Neural progenitor cell (in vitro differentiated cells): ENCODE data around the gene SPTBN4. TPM values are rescaled to one million over a fixed set of nuclear protein-coding genes. Genes with fewer than 3 reads are reported as not detected.
A peak's percentile ranks its signal among the peaks of the same experiment; 100 is the strongest.

ENCODE experiments used
- DNase-seq: peaks from one replicate; pipeline ENCODE4 v3.0.0-alpha.2; 2016; ENCODE audit warnings: low spot score
- H2AFZ ChIP-seq: fragments of 200-600 bp; sonication (generic); replicated peaks from 2 replicates; pipeline ENCODE4 v1.6.1; 2016; ENCODE audit warnings: antibody characterized with exemption
- H3F3A ChIP-seq: fragments of 200-600 bp; sonication (generic); 2 replicates; pipeline ENCODE4 v1.6.1; 2016; ENCODE audit warnings: antibody characterized with exemption, low read depth
- H3K27ac ChIP-seq: fragments of 200-600 bp; sonication (generic); 2 replicates; pipeline ENCODE4 v1.5.1; 2016; ENCODE audit warnings: mild to moderate bottlenecking
- H3K27me3 ChIP-seq: fragments of 200-600 bp; sonication (generic); 2 replicates; pipeline ENCODE4 v1.6.1; 2016; ENCODE audit warnings: mild to moderate bottlenecking, moderate library complexity
- H3K36me3 ChIP-seq: fragments of 200-600 bp; sonication (generic); 2 replicates; pipeline ENCODE4 v1.5.1; 2016
- H3K4me1 ChIP-seq: fragments of 200-600 bp; sonication (generic); 2 replicates; pipeline ENCODE4 v1.6.1; 2016; ENCODE audit warnings: mixed run types
- H3K4me2 ChIP-seq: fragments of 200-600 bp; sonication (generic); 2 replicates; pipeline ENCODE4 v1.6.1; 2016
- H3K4me3 ChIP-seq: fragments of 200-600 bp; sonication (generic); 2 replicates; pipeline ENCODE4 v1.5.1; 2016
- H3K79me2 ChIP-seq: fragments of 200-600 bp; sonication (generic); 2 replicates; pipeline ENCODE4 v1.6.1; 2016; ENCODE audit warnings: low read depth
- H3K9ac ChIP-seq: fragments of 200-600 bp; sonication (generic); 2 replicates; pipeline ENCODE4 v1.6.1; 2016
- H3K9me3 ChIP-seq: fragments of 200-600 bp; sonication (generic); 2 replicates; pipeline ENCODE4 v1.5.1; 2016; ENCODE audit warnings: low read depth
- H4K20me1 ChIP-seq: fragments of 200-600 bp; sonication (generic); 2 replicates; pipeline ENCODE4 v1.6.1; 2016; ENCODE audit warnings: low read depth
- H3K27ac Mint-ChIP-seq: 3 replicates; pipeline ENCODE4 v1.8.0; 2021; ENCODE audit warnings: mixed read lengths
- H3K27me3 Mint-ChIP-seq: 2 replicates; pipeline ENCODE4 v1.8.0; 2022; ENCODE audit warnings: low read depth, mild to moderate bottlenecking, inconsistent platforms, moderate library complexity, mixed read lengths; ENCODE audit not compliant: insufficient read depth
- H3K36me3 Mint-ChIP-seq: 3 replicates; pipeline ENCODE4 v1.8.0; 2021; ENCODE audit warnings: mixed read lengths
- H3K4me1 Mint-ChIP-seq: 3 replicates; pipeline ENCODE4 v1.8.0; 2021; ENCODE audit warnings: mixed read lengths
- H3K4me3 Mint-ChIP-seq: 3 replicates; pipeline ENCODE4 v1.8.0; 2021; ENCODE audit warnings: mild to moderate bottlenecking, moderate library complexity, mixed read lengths
- H3K9me3 Mint-ChIP-seq: 3 replicates; pipeline ENCODE4 v1.8.0; 2020; ENCODE audit warnings: mixed read lengths
- EZH2 ChIP-seq: fragments of 200-600 bp; sonication (generic); IDR thresholded peaks from 2 replicates; pipeline ENCODE4 v1.6.1; 2017; ENCODE audit warnings: antibody characterized with exemption, mild to moderate bottlenecking, moderate library complexity
- EZH2phosphoT487 ChIP-seq: fragments of 200-600 bp; sonication (generic); IDR thresholded peaks from 2 replicates; pipeline ENCODE4 v1.6.1; 2017; ENCODE audit warnings: antibody characterized with exemption
- total RNA-seq: library from RNA; depleted of rRNA; stranded (reverse); fragments of >200 nt; gene quantifications from 2 replicates; pipeline ENCODE4 v1.2.3, GENCODE V29; 2015; ENCODE audit warnings: low replicate concordance
- TF ChIP-seq, protein P1 (sequence below): fragments of 200-600 bp; sonication (generic); IDR thresholded peaks from 2 replicates; pipeline ENCODE4 v1.5.1; 2017; ENCODE audit warnings: antibody characterized with exemption, mild to moderate bottlenecking

The SPTBN4 gene
- total RNA-seq, 1 donor from 2014 or later = 2.5 TPM

DNA sequence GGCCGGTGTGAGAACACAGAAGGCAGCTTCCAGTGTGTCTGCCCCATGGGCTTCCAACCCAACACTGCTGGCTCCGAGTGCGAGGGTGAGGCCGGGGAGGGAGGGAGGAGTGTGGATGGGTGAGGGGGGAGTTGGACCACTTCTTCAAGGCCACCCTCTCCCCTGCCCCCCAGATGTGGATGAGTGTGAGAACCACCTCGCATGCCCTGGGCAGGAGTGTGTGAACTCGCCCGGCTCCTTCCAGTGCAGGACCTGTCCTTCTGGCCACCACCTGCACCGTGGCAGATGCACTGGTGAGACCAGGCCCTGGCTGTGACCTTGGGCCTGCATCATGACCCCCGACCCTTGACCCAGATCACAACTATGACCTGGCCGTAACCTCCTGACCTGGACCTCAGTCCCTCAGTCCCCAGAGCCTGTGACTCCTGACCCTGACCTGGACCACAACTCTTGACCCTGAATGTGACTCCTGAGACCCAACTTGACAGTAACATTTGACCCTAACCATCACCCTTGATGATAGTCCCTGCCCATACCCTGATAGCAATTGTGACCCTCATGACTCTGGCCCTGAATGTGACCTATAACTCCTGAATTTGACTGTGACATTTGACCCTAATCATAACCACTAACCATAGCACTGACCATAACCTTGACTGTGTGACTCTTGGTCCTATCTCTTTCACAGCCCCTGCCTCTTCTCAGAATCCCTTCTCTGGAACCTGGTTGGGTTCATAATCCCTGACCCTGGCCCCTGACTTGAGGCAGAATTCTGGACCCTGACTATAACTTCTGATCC, 145.3 kb downstream of the SPTBN4 start:
- Mint-ChIP-seq H3K36me3 (peaks cover 30% of the 10 kb centered on the region), H3K4me3 (no peak overlapping the region), H3K9me3 (peaks cover 5% of the 10 kb centered on the region), H3K27me3 (peaks cover 37% of the 10 kb centered on the region), H3K4me1 (peaks cover 30% of the 10 kb centered on the region), H3K27ac (no peak overlapping the region)
- Histone ChIP-seq H4K20me1 (peaks cover 21% of the 10 kb centered on the region), H3K79me2 (no peaks in the 10 kb centered on the region), H3K27me3 (peaks cover 60% of the 10 kb centered on the region), H3K36me3 (peaks cover 5% of the 10 kb centered on the region), H3K4me1 (peaks cover 10% of the 10 kb centered on the region), H3K9me3 (no peaks in the 10 kb centered on the region), H3K4me2 (no peak overlapping the region), H3F3A (peaks cover 35% of the 10 kb centered on the region), H3K4me3 (no peak overlapping the region), H3K9ac (no peak overlapping the region), H3K27ac (no peak overlapping the region), H2AFZ (no peak overlapping the region)
- no peak for DNase-seq
- TF ChIP-seq EZH2phosphoT487 (no peak), EZH2 (no peak)
- TF ChIP-seq, protein P1, sequence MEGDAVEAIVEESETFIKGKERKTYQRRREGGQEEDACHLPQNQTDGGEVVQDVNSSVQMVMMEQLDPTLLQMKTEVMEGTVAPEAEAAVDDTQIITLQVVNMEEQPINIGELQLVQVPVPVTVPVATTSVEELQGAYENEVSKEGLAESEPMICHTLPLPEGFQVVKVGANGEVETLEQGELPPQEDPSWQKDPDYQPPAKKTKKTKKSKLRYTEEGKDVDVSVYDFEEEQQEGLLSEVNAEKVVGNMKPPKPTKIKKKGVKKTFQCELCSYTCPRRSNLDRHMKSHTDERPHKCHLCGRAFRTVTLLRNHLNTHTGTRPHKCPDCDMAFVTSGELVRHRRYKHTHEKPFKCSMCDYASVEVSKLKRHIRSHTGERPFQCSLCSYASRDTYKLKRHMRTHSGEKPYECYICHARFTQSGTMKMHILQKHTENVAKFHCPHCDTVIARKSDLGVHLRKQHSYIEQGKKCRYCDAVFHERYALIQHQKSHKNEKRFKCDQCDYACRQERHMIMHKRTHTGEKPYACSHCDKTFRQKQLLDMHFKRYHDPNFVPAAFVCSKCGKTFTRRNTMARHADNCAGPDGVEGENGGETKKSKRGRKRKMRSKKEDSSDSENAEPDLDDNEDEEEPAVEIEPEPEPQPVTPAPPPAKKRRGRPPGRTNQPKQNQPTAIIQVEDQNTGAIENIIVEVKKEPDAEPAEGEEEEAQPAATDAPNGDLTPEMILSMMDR = no peak

DNA sequence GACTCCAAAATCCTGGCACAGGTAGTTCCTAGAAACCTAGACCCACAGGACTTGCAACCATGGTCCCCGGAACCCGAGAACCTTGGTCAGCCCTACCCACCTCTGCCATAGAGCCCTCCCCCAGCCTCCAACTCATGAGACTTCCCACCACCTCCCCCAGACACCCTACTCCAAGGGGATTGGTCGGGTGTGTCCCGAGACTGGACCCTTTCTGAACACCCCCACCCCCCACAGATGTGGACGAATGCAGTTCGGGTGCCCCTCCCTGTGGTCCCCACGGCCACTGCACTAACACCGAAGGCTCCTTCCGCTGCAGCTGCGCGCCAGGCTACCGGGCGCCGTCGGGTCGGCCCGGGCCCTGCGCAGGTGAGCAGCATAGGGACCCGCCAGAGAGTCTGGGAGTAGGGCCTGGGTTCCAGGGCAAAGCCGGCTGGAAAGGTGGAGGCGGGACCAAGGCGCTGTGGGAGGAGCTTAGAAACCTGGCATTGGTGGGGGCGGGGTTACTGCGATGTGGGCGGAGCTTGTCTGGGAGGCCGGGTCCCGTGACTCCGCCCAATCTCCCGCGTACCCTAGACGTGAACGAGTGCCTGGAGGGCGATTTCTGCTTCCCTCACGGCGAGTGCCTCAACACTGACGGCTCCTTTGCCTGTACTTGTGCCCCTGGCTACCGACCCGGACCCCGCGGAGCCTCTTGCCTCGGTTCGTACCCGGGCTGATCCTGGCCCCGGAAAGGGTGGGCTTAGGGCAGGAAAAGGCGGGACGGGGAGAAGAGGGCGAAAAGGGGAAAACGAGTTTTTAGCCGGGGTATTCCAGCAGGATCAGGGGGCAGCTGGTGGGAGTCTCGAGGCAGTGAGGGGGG, 146.3 kb downstream of the SPTBN4 start:
- Histone ChIP-seq H4K20me1 (peaks cover 12% of the 10 kb centered on the region), H3K9ac (no peak overlapping the region), H3K4me3 (peak overlapping the region; percentile 73), H3K4me1 (peaks cover 10% of the 10 kb centered on the region), H3K36me3 (peaks cover 5% of the 10 kb centered on the region), H3K27me3 (peaks cover 50% of the 10 kb centered on the region), H3K79me2 (no peaks in the 10 kb centered on the region), H3K27ac (no peak overlapping the region), H3K9me3 (no peaks in the 10 kb centered on the region), H3K4me2 (peak overlapping the region; percentile 95), H3F3A (peaks cover 35% of the 10 kb centered on the region), H2AFZ (peak overlapping the region; percentile 71)
- H3K36me3 Mint-ChIP-seq = peaks cover 25% of the 10 kb centered on the region
- H3K9me3 Mint-ChIP-seq = peaks cover 5% of the 10 kb centered on the region
- TF ChIP-seq EZH2 (no peak), EZH2phosphoT487 (no peak)
- TF ChIP-seq, protein P1 = no peak
- H3K27me3 Mint-ChIP-seq = peaks cover 32% of the 10 kb centered on the region
- peak; percentile 88 for DNase-seq
- no peak overlapping the region for H3K27ac Mint-ChIP-seq
- peak overlapping the region; percentile 84 for H3K4me3 Mint-ChIP-seq
- H3K4me1 Mint-ChIP-seq = peaks cover 26% of the 10 kb centered on the region

GRCh38 chr19:40613690-40614621, 147.2 kb downstream of the SPTBN4 start:
- Mint-ChIP-seq H3K27me3 (peaks cover 28% of the 10 kb centered on the region), H3K36me3 (peaks cover 28% of the 10 kb centered on the region), H3K4me1 (peaks cover 24% of the 10 kb centered on the region), H3K9me3 (peaks cover 5% of the 10 kb centered on the region), H3K4me3 (peak overlapping the region; percentile 84), H3K27ac (no peak overlapping the region)
- Histone ChIP-seq H3K27ac (no peak overlapping the region), H3K79me2 (no peaks in the 10 kb centered on the region), H3K9me3 (no peaks in the 10 kb centered on the region), H3K36me3 (peaks cover 5% of the 10 kb centered on the region), H3K27me3 (peaks cover 41% of the 10 kb centered on the region), H3K4me2 (peak overlapping the region; percentile 95), H3K4me3 (peak overlapping the region; percentile 73), H3F3A (peaks cover 37% of the 10 kb centered on the region), H3K9ac (no peak overlapping the region), H4K20me1 (peaks cover 9% of the 10 kb centered on the region), H3K4me1 (peaks cover 10% of the 10 kb centered on the region), H2AFZ (peak overlapping the region; percentile 71)
- TF ChIP-seq, protein P1 = peak; percentile 6
- TF ChIP-seq EZH2 = no peak
- peak; percentile 93 for DNase-seq
